CD4-positive, alpha-beta T cell treated with Interleukin-15 for 1 hour (primary cell): ENCODE data around the gene LLPH.

ENCODE experiments used
- DNase-seq: peaks from one replicate; pipeline ENCODE4 v3.0.0-alpha.2; 2020

LLPH gene

DNA sequence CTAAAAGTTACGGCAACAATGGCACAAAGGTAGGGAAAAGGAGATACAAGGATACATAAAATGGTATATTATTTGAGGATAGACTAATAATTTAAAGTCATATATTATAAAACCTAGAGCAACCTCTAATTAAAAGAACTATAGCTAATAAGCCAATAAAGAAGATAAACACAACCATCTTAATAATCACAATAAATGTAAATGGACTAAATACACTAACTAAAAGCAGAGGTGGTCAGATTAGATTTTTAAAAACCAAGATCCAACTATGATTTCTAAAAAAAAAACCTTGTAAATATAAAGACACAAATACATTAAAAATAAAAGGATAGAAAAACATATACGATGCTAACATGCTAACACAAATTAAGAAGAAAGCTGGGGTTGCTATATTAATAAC is 10.7 kb upstream of the LLPH start:
- no peak for DNase-seq

DNA sequence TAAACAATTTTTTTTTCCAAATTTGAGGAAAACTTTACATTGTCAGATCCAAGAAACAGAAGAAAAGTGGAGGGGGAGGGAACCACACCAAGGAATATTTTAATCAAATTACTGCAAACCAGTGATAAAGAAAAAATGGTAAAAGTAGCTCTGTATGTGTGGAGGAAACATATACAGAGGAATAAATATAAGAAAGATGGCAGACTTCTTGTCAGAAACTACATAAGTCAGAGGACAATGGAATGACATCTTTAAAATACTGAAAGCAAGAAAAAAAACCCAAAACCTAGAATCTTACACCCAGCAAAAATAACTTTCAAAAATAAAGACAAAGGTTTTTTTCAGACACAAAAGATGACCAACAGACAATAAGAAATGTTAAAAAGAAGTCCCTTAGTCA is 10.2 kb upstream of the LLPH start:
- no peak for DNase-seq

DNA sequence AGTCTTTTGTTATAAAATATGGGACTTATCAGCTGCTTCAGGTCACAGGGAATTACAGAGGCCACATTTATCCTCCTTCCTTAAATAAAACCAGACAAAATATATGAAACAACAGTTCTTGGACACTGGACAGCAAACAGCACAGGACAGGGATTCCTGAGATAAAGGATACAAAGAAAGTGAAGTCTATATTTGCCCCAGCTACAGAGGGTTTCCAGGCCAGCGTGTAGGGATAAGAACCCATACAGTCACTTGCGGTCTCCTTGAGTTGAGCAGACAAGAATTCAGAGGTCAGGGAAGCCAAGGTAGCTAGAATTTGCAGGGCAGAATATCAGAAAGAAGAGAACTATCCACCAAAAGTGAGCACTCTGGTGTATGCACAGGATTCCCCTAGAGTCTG is 8.8 kb upstream of the LLPH start:
- DNase-seq: no peak

DNA sequence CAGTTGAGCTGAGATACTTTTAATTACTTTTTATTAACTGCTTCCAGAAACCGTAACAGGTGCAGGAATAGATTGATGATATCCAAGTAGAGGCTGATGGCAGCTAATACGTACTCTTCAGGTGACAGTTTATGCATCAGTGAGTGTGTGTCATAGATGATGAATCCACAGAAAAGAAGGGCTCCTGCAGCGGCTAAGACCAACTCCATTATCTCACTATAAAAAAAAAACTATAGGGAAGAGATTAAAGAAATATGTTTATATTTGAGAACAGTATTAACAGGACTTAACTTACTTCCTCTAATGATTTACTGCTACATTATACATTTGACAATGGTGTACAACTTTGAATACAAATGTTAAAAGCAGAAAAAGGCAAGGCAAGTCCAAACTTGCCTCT is 7.4 kb upstream of the LLPH start:
- no peak for DNase-seq

DNA sequence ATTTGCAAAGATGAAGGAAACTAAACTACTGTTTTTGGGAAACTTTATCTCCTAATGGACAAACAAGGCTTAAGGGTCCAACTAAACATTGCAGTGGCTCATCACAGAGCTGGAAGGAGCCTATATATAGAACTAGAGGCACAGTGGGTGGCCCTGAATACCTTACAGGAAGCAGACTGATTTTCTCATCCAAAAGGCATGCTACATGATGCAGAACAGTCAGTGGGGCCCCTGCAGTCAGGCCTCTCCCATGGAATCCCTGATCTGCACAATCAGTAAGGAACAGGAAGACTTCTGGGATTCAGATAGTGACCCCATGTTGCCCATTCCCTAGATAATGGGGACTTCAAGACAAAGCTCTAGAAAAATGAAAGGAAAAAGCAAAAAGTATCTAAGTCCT is 1.9 kb upstream of the LLPH start:
- no peak for DNase-seq

DNA sequence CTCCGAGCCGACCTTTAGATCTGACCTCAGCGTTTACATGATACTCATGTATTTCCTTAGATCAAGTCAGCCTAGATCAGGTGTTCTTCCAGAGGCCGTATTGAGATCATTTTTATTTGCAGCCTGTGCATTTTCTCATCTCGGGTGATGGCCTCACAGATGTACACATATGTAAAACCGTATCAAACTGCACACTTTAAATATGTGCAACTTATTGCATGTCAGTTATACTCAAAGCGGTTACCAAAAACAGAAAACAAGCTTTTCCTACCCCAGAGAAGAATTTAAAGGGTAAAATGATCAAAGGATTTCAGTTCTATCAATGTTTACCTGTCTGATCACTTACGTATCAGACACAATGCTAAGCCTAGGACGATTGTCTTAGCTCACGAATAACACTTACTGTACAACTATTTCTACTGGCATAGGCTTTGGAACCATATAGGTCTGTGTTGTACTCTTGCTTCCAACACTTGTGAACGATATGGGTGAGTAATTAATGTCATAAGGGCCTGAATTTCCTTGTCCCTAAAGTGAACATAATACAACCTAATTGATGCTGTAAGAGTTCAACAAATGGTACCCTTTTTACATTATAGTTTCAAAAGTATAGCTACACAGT is 628 bp upstream of the LLPH start:
- no peak for DNase-seq

DNA sequence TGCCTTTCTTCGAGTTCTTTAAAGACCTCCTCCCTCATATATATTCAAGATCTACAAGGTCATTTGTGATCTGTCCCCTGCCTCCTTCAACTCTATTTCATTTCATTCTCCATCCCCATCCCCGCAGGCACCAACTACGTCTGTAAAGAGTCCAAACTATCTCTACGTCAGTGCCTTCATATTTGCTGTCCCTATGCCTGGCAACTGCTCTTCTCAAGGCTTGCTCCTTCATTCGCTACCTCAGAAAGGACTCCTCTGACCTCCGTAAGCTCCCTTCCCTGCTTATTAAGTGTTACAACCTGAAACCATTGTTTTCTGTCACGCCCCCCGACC is 650 bp downstream of the LLPH start:
- DNase-seq: no peak

DNA sequence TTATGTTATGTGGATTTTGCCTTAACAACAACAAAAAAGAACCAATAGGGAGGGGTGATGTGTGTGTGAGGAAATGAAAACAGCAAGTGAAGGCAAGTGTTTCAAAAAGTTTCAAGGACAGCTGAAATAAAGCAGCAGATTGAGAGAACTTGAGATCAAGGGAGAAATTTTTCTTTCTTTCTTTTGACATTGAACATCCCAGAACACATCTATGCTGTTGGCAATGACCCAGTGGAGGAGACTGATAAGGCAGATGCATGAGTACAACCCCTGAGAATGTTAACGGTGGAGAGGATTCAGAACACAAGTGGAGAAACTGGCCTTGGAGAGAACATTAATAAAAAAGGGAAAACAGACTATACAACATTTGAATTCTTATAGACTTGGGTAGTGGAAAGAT is 2.9 kb downstream of the LLPH start:
- DNase-seq: no peak

DNA sequence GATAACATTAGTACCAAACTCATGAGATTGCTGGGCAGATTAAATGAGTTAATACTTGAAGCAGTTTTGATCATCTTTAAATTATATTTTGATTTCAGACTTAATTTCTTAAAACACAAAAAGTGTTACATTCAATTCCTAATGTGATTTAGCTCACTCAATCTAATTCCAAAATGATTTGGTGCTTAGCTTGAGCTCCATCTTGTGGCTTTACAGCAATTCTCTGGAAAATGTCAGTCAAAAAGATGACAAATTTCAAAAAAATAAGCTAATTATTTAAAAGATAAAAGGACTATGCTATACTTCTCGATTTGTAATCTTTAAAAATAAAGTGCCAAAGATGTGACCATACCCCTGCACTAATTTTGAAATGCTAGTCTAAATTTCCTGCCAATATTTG is 10.1 kb downstream of the LLPH start:
- DNase-seq: no peak

DNA sequence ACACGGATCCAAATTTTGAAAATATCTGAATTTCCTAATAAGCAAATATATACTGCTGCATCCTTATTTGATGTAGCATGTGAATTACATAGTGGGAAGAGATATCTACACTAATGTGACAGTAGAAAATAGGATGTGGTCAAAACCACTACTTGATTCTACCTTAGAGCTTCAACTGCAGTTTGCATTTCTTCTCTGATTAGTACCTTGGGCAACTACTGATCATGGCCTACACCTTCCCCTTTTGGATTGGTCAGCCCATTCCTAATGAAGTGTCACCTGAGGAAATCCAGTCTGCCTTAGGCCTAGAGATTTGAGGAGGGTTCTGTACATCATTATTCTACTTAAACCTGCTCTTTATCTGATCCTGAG is 10.7 kb downstream of the LLPH start:
- no peak for DNase-seq

DNA sequence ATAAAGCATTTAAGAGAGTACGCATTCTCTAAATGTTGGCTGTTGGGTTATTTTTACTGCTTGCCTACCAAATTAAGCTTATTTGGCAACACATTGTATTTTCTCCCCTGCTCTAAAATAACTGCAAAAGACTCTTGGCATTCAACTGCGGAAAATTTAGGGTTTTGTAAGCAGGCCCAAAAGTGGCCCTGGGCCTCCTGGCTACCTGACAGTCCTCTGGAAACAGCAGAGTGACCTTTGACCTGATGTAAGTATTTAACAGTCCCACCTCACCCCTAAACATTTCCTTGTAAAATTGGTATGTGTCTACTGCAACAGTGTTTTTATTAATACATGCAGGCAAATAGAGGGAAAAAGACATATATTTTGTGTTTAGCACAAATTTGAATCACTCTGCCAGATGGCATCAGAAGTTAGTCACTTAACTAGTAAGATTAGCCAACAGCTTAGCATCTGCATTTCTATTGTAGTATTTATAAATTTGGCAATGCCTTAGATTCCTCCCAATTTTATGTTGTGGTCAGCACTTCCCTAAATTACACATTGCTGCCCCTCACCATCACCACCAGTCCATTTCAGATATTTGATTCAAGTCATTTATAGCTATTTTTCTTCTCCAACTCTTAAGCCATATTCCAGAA is 11.2 kb downstream of the LLPH start:
- DNase-seq: no peak

DNA sequence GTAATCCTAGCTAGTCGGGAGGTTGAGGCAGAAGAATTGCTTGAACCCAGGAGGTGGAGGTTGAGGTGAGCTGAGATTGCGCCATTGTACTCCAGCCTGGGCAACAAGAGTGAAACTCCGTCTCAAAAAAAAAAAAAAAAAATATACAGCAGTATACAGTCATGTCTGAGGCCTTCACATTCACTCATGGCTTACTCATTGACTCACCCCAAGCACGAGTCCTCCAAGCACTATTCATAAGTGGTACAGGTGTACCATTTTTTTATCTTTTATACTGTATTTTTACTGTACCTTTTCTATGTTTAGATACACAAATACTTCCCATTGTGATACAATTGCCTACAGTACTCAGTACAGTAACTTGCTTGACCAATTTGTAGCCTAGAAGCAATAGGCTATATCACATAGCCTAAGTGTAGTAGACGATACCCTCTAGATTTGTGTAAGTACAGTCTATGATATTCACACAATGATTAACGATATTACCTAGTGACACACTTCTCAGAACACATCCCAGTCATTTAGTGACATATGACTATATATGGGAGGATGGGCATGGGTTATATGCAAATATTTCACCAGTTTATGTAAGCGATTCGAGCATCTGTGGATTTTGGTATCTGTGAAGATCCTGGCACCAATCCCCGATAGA is 12.2 kb downstream of the LLPH start:
- no peak for DNase-seq

DNA sequence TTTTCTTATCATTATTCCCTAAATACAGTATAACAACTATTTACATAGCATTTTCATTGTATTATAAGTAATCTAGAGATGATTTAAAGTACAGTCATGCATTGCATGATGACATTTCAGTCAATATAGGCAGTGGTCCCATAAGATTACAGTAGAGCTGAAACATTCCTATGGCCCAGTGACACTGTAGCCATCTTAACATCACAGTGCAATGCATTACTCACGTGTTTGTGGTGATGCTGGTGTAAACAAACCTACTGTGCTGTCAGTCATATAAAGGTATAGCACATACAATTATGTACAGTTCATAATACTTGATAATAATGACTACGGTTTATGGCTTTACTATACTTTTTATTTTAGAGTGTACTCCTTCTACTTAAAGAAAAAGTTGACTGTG is 13.3 kb downstream of the LLPH start:
- DNase-seq: no peak

DNA sequence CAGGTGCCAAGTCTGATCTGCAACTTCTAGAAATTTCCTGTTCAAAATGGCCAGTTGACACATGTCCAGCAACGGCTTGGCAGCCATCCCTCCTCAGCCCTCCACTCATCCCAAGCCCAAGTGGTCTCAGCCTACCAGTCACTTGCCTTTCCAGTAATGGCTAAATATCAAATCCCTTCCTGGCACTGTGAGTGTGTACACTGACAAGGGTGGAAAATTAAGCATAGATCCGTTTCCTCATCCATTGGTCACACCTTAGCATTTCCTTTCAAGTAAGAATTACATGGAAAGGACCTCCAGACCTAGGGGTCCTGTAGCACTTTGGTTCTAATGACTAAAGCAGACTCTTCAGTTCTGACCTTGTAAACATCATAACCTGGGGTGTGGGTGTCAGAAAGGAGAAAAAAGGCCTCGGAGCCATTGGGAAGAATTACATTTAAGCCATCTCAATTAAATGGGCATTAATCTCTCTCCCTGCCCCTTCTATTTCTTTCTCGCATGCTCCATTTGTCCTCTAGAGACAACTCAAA is 15.4 kb downstream of the LLPH start:
- no peak for DNase-seq

DNA sequence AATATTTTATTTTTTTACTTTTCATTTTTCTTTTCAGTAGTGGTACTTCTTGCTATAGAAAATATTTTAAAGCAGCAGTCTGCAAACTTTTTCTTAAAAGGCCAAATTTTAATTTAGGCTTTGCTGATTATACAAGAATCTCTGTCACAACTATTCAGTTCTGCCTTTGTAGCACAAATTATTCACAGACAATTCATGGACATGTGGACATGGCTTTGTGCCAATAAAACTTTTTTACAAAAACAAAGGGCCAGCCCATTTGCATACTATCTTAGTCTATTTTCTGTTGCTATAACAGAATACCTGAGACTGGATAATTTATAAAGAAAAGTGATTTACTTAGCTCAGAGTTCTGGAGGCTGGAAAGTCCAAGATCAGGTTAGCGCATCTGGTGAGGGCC is 17.1 kb downstream of the LLPH start:
- no peak for DNase-seq

DNA sequence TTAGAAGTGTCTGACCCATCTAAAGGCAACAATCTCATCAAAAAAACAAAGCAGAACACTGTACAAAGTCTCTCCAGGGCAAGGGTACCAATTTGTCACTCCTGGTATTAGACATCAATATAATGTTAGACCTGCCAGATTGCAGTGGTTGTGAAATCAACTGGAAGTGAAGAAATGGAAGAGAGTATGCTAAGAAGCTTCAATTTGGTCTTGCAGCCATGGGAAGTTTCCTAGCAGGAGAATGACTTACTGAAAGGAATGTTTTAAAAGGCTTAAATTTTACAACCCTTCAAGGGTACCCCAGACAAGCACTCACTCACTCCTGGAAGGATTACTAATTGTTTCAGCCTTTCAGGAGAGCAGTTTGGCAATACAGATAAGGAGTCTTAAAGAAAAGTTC is 18.9 kb downstream of the LLPH start:
- no peak for DNase-seq

DNA sequence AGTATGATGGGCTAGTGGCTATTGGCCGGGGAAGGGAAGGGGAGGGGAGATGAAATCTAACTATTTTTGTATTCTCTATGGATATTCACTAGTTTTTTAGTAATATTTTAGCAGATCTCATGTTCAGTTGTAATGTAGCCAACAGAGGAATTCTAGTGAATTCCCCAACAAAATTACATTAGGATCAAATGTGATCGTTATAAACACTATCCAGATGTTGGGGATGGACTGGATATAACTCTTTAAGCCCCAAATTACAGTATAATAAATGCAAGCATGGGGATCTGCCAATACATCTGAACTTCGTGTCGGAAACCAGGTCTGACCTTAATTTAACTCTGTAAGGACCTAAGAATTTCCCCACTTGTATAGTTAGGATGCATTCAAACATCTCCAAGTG is 21.5 kb downstream of the LLPH start:
- DNase-seq: no peak

DNA sequence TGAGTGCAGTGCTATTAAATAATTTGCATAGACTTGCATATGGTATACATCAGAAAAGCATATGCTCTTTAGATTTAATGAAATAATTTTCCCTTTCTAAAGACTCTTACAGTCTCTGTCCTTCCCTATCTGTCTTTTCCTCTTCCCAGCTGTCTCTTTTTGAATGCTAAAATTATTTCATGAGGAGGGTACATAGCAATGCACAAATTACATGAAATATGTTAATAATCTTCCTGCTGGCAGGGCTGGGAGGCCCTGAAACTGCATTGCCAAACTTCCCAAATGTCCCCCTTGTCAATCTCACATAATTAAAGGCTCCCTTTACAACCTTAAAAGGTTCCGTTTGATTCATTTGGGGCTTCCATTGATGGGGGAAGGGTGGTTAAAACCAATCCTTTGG is 22.2 kb downstream of the LLPH start:
- no peak for DNase-seq

DNA sequence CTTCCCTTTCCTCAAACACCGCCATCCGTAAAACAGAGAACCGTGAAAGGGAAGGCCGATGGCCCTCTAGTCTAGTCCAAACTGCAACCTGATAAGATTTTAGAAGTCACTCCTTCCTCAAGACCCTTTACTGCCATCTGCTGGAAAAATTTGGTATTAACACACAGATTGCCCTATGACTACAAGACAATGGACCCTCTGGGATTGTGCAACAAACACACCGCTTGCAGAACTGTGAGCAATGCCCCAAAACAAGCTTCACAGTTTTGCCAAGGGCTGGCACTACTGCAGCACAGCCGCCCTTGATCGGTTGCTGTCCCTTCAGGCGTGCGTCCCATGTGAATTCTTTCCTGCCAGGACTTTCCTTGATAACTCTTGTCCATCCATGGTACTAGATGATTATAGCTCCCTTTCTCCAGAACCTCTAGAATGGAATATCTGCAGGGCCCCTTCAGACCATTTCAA is 23.1 kb downstream of the LLPH start:
- DNase-seq: peak; percentile 50

DNA sequence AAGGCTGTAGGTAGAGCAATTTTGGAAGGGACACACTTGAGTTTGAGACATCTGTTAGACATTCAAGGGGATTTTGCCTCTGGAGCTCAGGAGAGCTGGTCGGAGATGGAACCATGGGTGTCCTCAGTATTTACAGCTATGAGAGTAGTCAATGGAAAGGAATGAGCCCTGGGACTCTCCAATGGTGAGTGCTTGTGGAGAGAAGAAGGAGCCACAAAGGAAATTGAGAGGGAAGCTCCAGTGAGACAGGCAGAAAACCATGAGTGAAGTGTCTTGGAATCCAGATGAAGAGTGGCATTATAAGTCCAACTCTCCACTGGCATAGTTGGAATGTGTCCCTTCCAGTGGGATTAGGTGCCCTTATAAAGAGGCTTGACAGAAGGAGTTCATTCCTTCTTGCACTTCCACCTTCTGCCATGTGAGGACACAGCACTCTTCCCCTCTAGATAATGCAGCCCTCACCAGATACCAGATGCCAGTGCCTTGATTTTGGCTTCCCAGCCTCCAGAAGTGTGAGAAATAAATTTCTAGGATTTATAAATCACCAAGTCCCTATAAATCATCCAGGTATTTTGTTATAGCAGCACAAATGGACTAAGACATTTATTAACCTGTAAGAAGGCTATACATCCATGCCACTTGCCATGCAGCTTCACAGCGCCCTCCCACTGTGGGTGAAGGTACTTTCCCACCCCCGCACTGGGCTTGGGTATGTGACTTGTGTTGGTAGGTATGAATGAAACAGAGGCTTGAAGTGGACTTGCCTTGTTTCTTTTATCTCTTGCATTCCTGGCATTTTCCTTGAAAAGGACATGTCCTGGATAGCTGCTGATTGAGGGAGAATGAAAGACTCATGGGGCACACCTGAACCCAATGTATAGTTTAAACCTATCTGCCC is 27.3 kb downstream of the LLPH start:
- no peak for DNase-seq

DNA sequence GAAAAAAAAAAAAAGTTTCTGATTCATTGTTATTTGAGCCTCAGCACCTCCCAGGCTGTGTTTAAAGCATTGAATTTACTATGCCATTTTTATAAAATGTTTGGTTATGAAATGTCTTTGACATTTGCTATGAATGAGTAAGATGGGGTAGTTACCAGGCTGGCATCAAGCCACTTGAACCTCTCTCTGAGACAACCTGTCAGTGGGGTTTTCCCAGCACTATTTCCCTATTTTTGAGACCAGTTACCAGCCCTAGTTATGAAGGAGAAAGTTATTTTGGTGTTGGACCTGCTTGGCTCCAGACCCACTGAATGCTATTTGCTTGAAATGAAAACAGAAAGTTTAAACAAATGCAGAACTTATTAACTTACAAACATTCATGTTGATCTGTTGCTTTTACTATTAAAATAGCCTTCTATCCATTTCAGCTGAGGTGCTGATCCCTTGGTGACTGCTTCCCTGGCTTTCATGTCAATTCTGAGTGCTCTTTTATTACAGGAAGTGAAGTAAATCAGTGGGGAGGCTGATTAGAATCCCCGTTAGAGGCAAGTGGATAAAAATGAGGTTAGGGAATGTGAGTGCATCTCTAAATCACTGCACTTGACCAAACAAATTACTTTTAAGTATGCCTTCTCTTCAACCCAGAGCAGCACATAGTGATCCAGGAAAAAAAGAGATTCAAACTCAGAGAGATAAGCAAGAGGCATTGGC is 37.8 kb downstream of the LLPH start:
- no peak for DNase-seq

DNA sequence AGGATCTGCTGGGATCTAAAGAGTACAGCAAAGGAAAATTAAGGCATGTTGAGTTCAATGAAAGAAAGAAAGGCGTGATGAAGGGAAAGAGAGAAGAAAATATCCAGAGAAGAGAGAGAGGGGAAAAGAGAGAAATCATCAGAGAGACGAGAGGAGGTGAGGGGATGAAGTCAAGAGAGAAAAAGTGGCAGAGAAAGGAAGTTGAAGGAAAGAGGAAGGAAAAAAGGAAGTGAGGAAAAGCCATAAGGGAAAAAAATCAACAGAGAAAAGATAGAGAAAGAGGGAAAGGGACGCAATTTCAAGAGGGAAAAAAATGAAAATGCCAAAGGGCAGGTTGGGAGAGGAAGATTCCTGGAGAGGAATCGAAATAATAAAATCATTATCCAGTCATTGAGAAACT is 40.4 kb downstream of the LLPH start:
- DNase-seq: no peak

DNA sequence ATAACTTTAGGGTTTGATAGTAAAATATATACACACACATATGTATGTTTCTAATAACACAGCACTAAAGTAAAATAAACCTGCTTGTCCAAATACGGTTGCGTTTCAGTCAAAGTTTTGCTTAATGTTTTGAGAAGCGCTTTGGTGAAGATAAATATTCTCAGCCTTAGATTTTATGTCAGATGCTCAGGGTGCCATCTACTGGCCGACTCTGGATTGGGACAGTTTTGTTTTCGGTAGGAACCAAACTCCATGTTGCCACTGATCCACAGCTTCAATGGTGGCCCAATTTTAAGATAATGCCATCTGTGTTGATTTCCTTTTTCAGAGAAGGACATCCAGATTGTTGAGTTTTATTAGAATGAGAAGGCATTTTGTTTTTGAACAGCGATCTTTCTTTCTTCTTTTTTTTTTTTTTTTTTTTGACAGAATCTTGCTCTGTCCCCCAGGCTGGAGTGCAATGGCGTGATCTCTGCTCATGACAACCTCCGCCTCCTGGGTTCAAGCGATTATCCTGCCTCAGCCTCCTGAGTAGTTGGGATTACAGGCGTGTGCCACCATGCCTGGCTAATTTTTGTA is 43.1 kb downstream of the LLPH start:
- peak; percentile 37 for DNase-seq
